Measurements from ENCODE around the gene BNIP5.

The BNIP5 gene

DNA sequence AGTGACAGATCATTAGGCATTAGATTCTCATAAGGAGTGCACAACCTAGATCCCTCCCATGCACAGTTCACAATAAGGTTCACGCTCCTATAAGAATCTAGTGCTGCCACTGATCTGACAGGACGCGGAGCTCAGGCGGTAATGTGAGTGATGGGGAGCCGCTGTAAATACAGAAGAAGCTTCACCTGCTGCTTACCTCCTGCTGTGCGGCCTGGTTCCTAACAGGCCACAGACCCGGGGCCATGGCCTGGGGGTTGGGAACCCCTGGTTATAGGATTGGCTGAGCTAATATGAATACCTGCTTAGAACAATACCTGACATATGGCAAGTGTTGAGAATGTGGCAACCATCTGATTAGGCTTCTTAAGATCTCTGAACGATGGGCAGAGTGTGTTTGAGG is 64.5 kb downstream of the BNIP5 start:
- no peaks in the 10 kb centered on the region for H3K36me3 Mint-ChIP-seq (ENCODE audit: insufficient read depth)
- no peaks in the 10 kb centered on the region for H3K4me1 Mint-ChIP-seq
- H3K27me3 Mint-ChIP-seq: peaks cover 66% of the 10 kb centered on the region
- no peaks in the 10 kb centered on the region for H3K9me3 Mint-ChIP-seq
- no peak overlapping the region for H3K4me3 Mint-ChIP-seq
- DNase-seq (ENCODE audit: low spot score in 2 of 2) (no peak), ATAC-seq (replicated peaks; ENCODE audit: extremely low read depth, poor library complexity, severe bottlenecking) (no peak)
- H3K27ac Mint-ChIP-seq (ENCODE audit: low read depth): no peak overlapping the region

DNA sequence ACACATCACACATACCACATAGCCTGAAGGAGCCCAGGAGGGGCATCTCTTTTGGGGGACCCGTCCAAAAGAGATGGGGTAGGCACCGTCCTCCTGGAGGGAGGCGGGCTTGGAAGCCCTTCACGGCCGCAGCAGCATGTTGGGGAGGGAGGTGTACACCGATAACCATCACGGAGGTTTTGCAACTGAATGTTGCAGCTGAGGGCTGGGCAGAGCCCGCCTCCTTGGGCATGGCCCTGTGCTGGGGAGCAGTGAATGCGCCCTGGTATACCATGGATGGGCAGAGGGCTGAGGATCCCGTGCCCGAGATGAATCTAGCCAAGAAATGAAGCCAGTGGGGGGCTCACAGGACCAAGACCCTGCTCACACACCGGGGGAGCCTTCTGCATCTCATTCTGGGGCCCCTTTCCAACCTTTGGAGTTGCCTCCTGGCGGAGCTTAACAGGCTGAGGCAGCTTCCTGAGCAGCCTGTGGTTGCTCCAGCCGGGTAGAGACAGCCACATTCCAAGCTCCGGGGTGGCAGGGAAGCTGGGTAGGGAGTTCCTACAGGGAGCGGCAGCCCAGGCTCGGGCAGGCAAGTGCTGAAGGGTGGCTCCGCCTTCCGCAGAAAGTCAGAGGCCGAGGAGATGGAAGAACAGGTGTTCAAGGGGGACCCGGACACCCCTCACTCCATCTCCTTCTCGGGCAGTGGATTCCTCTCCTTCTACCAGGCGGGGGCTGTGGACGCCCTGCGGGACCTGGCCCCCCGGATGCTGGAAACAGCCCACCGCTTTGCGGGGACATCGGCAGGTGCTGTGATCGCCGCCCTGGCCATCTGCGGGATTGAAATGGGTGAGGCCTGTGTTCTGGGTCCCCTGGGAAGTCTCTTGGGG is 66.6 kb downstream of the BNIP5 start, which contains the start of gene PNPLA1:
Gene PNPLA1 (plus strand): TSS at position 227 of the 872 bp plus-strand sequence. CDS start 400 bp downstream, at position 627.
- no peak for ATAC-seq (replicated peaks; ENCODE audit: extremely low read depth, poor library complexity, severe bottlenecking)
- no peak for DNase-seq (ENCODE audit: low spot score in 2 of 2)
- Mint-ChIP-seq H3K4me3 (no peak within 1 kb of the TSS), H3K27me3 (peaks cover 66% of the 10 kb centered on the region), H3K4me1 (no peaks in the 10 kb centered on the region), H3K36me3 (ENCODE audit: insufficient read depth) (no peaks in the 10 kb centered on the region), H3K27ac (ENCODE audit: low read depth) (no peak within 1 kb of the TSS), H3K9me3 (no peaks in the 10 kb centered on the region)

DNA sequence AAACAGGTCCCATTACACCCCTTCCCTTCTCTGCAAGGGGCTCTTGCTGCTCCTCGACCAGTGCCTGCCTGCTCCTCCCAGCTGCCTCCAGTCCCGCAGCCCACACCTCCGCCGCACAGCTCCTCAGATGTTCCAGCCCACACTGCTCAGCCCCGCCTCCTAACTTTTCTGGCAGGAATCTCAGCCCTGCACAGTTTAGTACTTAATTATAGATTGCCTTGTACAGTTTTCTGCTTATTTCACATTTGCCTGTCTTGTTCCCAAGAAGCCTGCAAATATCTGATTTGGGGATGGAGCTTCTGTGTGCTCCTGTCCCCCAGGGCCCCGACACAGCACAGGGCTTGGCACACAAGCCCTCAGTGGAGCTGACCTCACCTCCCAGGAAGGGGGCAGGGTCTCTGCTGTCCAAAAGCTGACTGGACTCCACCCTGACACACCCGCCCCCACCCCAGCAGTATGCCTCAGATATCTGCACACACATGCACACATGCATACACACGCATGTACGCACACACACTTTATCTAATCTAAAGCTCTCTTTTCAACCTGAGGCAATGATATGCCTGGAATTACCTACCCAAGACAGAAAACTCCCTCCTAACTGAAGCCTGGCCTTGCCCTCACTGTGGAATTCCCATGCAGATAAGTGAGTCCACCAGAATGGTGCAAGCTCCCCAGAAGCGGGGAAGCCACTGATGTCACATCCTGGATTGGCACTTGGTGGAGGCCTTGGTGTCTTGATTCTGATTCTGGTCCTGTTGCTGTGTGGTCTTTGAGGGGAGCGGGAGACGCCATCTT is 68.0 kb downstream of the BNIP5 start:
- ATAC-seq (replicated peaks; ENCODE audit: extremely low read depth, poor library complexity, severe bottlenecking): no peak
- Mint-ChIP-seq H3K36me3 (ENCODE audit: insufficient read depth) (no peaks in the 10 kb centered on the region), H3K27ac (ENCODE audit: low read depth) (no peak overlapping the region), H3K4me3 (no peak overlapping the region), H3K4me1 (no peaks in the 10 kb centered on the region), H3K27me3 (peaks cover 53% of the 10 kb centered on the region), H3K9me3 (no peaks in the 10 kb centered on the region)
- DNase-seq (ENCODE audit: low spot score in 2 of 2): no peak

DNA sequence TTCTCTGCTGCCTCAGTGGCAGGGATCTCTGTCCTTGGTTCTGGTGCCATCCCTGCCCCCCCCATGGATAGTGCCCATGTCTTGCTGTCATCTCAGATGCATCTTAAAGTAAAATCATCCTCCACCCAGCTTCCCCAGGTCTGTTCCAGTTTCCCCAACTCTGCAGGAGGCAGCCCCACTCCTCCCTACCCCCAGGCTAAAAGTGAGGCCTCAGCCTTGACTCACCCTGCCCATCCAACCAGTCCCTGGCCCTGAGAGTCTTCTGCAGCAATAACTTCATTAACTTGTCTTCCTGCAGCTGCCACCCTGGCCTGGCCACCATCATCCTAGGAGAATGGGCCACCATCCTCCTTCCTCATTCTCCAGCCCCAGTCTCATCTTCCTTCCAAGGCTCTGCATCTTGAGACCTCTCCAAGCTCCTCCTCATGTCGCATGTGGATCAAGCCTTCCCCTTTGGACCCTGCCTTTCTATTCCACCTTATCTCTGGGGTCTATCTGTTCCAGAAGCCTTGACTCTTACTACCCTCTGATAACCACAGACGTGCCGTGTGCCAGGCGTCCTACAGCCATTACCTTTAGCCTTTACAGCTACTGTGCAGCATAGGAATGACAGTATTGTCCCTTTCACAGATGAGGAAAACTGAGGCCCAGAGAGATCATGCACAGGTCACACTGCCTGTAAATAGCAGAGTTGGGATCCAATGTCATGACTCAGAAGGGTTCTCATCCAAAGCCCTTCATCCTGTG is 68.8 kb downstream of the BNIP5 start:
- H3K9me3 Mint-ChIP-seq: no peaks in the 10 kb centered on the region
- no peak overlapping the region for H3K27ac Mint-ChIP-seq (ENCODE audit: low read depth)
- H3K4me1 Mint-ChIP-seq: no peaks in the 10 kb centered on the region
- H3K36me3 Mint-ChIP-seq (ENCODE audit: insufficient read depth): no peaks in the 10 kb centered on the region
- DNase-seq (ENCODE audit: low spot score in 2 of 2) (no peak), ATAC-seq (replicated peaks; ENCODE audit: extremely low read depth, poor library complexity, severe bottlenecking) (no peak)
- peaks cover 47% of the 10 kb centered on the region for H3K27me3 Mint-ChIP-seq
- no peak overlapping the region for H3K4me3 Mint-ChIP-seq

DNA sequence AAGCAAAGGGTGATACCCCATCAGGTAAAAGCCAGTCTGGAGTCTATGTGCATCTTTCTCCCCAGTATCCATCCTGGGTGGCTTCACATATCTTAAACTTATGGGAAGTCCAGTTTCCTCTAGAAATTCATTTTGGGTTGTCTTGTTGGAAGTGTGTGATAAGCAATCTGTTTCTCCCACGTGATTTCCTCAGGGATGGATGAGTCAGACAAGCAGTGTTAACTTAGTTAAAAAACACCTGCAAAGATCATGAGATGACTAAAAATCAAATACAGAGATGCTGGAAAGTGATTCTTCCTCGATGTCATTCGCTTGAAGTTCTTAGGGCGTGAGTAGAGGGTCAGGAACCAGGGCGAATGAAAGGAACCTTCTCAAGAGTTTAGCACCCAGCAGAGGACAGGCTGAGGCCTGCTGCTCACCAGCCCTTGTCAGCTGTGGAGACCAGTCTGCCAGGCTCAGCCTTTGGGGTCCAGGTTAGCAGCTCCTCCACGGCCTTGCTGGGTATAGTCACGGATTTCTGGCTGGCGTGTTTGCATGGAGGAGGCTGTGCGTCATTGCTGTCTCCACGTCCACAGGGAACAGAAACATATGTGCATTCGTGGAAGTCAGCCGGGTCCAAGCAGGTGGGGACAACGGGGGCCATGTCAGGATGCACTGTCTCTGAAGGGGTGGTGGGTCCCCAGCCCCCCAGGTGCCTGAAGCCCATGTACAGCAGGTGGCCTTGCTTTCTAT is 69.6 kb downstream of the BNIP5 start:
- DNase-seq (ENCODE audit: low spot score in 2 of 2) (no peak), ATAC-seq (replicated peaks; ENCODE audit: extremely low read depth, poor library complexity, severe bottlenecking) (no peak)
- H3K9me3 Mint-ChIP-seq: no peaks in the 10 kb centered on the region
- H3K27ac Mint-ChIP-seq (ENCODE audit: low read depth): no peak overlapping the region
- no peaks in the 10 kb centered on the region for H3K36me3 Mint-ChIP-seq (ENCODE audit: insufficient read depth)
- peaks cover 48% of the 10 kb centered on the region for H3K27me3 Mint-ChIP-seq
- no peak overlapping the region for H3K4me3 Mint-ChIP-seq
- no peaks in the 10 kb centered on the region for H3K4me1 Mint-ChIP-seq
